GM12873 (cell line): ENCODE measurements around the gene TOMM40L.

ENCODE experiments used
- CTCF ChIP-seq: IDR thresholded peaks from 2 replicates; pipeline ENCODE4 v1.5.1; 2012; ENCODE audit warnings: low read depth, mild to moderate bottlenecking, moderate library complexity, low read length, control low read depth; ENCODE audit not compliant: insufficient read depth; ENCODE audit errors: missing control alignments

Gene TOMM40L

GRCh38 chr1:161225534-161226319 lies at the start of gene TOMM40L:
Gene TOMM40L (plus strand): TSS chr1:161226060. CDS start chr1:161226490, 430 bp downstream.
- TF ChIP-seq CTCF, result peak; percentile 75

- TF ChIP-seq CTCF, result no peak
Observed at GRCh38 chr1:161176468-161177111, 49.3 kb upstream of the TOMM40L start.

DNA sequence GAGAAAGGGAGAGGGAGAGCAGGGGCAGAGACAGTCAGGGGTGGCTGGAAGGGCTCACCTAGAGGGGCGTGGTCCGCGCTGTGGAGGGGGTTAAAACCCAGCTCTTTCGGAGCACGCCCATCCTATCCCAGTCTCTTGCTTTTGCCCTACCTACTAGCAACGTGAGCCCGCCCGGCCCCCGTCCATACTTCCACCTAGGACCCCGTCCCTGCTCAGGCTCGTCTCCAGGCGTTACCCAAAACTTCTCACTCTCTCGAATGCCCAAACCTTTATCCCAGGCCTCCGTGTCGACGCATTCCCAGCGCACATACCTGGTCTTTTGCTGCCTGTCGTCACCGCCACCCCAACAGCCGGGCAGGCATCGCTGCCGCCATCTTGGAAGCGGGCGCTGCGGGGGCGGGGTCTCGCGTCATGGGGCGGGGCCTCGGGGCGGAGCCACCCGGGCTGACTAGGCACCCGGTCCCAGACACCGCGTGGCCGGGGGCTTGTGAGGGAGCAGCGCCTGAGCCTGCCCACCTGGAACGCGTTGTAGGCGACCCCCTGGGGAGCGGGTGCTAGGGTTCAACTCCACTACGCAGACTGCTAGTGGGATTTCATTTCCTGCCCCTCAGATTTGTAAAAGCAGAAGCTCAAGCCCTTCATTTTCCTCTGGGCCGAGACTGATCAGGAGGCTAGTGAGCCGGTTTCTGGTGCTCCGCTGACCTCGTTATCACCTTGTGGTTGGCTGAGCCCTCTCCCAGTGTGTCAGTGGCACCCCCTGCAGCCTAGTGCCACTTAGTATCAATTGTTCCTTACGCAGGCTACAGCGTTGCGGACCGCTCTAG lies 48.5 kb upstream of the TOMM40L start, which contains the start of gene B4GALT3:
TSS of gene B4GALT3 (minus strand) at position 396 of the 824 bp plus-strand sequence. CDS start 1,447 bp downstream, outside the sequence.
- no peak for TF ChIP-seq CTCF

- no peak for TF ChIP-seq CTCF
Observed at GRCh38 chr1:161177936-161178244, 48.0 kb upstream of the TOMM40L start.

DNA sequence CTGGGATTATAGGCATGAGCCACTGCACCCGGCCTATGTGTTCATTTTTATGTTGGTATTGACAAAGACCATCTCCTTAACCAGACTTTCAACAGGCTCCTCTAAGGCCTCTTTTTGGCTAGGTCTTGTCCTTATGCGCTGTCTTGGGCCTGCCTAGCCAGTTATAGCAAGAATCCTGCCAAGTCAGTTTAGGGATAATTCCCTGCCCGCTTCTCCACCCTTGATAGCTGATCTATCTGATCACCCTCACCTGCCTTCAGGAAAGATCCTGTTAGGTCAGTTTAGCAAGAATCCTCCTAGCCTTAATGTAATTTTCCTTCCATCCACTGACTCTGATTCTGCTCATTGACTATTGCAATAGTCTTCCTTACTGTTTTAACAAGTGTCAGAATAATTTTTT lies 46.2 kb upstream of the TOMM40L start:
- no peak for TF ChIP-seq CTCF

DNA sequence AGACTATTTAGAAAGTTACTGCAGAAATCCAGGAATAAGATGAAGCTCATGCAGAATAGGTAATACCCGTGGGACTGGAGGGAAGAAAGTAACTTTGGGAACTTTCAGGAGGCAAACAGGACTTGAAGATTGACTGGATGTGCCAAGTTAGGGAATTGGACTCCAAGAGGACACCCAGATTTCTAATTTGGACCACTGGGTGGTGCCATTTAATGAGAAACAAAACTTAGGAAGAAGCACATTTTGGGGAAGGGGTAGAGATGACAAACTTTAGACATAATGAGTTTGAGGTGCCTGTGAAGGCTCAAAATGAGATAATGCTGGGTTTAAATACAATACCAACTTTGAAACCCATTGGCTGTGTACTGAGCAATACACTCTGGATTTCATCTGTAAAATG lies 45.2 kb upstream of the TOMM40L start:
- peak; percentile 41 for TF ChIP-seq CTCF

DNA sequence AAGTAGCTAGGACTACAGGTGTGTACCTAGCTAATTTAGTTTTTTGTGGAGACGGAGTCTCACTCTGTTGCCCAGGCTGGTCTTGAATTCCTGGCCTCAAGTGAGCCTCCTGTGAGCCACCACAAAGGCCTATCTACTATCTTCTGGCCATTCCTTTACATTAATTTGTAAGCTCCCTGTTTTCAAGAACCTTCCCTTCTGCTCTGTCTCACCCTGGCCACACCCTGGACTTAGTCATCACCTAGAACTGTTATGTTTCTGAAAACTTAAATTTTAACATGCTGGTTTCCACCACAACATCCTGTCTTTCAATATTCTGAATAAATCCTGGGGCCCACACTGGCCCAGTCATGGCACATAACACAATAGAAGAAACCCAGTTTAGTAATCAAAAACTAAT lies 43.6 kb upstream of the TOMM40L start:
- no peak for TF ChIP-seq CTCF
